HEK293T (cell line): Measurements from ENCODE around the gene ADGRF5.
A peak's percentile ranks its signal among the peaks of the same experiment; 100 is the strongest.

Experiments
- CTCF ChIA-PET: fragments of 350-600 bp; formaldehyde crosslinking; extraction: SDS; loops from one replicate; lab custom pipeline; 2021; ENCODE audit warnings: antibody characterized with exemption, inconsistent platforms; lab: Yijun Ruan, JAX
- POLR2A ChIA-PET: fragments of 350-600 bp; formaldehyde crosslinking; extraction: SDS; loops from one replicate; lab custom pipeline; 2020; ENCODE audit warnings: antibody characterized with exemption, inconsistent platforms; lab: Yijun Ruan, JAX
- DNase-seq: peaks from one replicate; pipeline ENCODE4 v3.0.0; 2012; ENCODE audit warnings: mixed read lengths; ENCODE audit errors: extremely low spot score
- ARNT ChIP-seq: fragments of 450-650 bp; IDR thresholded peaks from 2 replicates; pipeline ENCODE4 v1.6.1; 2017; ENCODE audit warnings: mild to moderate bottlenecking
- BHLHE40 ChIP-seq: fragments of 450-650 bp; IDR thresholded peaks from 2 replicates; pipeline ENCODE4 v1.6.1; 2016; ENCODE audit warnings: mild to moderate bottlenecking, moderate library complexity, borderline replicate concordance
- CTBP1 ChIP-seq: fragments of 450-650 bp; IDR thresholded peaks from 2 replicates; pipeline ENCODE4 v1.6.1; 2016; ENCODE audit warnings: borderline replicate concordance
- ELF4 ChIP-seq: fragments of 450-650 bp; IDR thresholded peaks from 2 replicates; pipeline ENCODE4 v1.6.1; 2017; ENCODE audit warnings: antibody characterized with exemption
- FOXA1 ChIP-seq: fragments of 450-650 bp; IDR thresholded peaks from 2 replicates; pipeline ENCODE4 v1.6.1; 2016; ENCODE audit warnings: mild to moderate bottlenecking
- FOXK2 ChIP-seq: fragments of 450-650 bp; IDR thresholded peaks from 2 replicates; pipeline ENCODE4 v1.6.1; 2016; ENCODE audit warnings: mild to moderate bottlenecking
- FOXM1 ChIP-seq: fragments of 450-650 bp; IDR thresholded peaks from 2 replicates; pipeline ENCODE4 v1.6.1; 2017; ENCODE audit warnings: mild to moderate bottlenecking, borderline replicate concordance
- HDGF ChIP-seq: fragments of 450-650 bp; IDR thresholded peaks from 2 replicates; pipeline ENCODE4 v1.6.1; 2017; ENCODE audit warnings: antibody characterized with exemption, borderline replicate concordance
- L3MBTL2 ChIP-seq: fragments of 450-650 bp; conservative IDR thresholded peaks from 2 replicates; pipeline ENCODE4 v1.6.1; 2016; ENCODE audit warnings: mild to moderate bottlenecking
- LEF1 ChIP-seq: fragments of 450-650 bp; IDR thresholded peaks from 2 replicates; pipeline ENCODE4 v1.6.1; 2017; ENCODE audit warnings: mild to moderate bottlenecking, borderline replicate concordance
- NFRKB ChIP-seq: fragments of 450-650 bp; IDR thresholded peaks from 2 replicates; pipeline ENCODE4 v1.6.1; 2016; ENCODE audit warnings: mild to moderate bottlenecking, moderate library complexity
- SP1 ChIP-seq: fragments of 450-650 bp; IDR thresholded peaks from 2 replicates; pipeline ENCODE4 v1.6.1; 2017
- SUZ12 ChIP-seq: fragments of 450-650 bp; IDR thresholded peaks from 2 replicates; pipeline ENCODE4 v1.6.1; 2016; ENCODE audit warnings: mild to moderate bottlenecking
- TARDBP ChIP-seq: fragments of 450-650 bp; IDR thresholded peaks from 2 replicates; pipeline ENCODE4 v1.6.1; 2016
- ZNF384 ChIP-seq: fragments of 450-650 bp; IDR thresholded peaks from 2 replicates; pipeline ENCODE4 v1.6.1; 2016
- TF ChIP-seq, protein P1 (sequence below): fragments of 450-650 bp; IDR thresholded peaks from 2 replicates; pipeline ENCODE4 v1.6.1; 2016

Gene ADGRF5

DNA sequence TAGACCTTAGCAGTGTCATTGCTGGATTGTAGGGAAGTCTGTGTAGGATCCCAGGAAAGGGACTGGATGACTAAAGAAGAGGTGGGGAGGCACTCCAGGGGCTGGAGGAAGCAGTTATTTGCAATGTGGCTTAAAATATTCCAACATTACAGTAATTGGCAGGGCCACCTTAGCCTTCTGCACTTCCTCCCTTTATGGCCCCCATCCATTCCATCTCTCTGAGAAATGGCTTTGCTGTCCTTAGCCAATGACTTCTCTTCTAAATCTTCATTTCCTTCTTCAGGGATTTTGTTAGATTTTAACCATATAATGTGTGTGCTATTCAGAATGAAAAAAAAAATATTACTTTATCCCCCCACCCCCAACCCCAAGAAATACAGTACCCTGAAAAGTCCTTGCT is 6.4 kb downstream of the ADGRF5 start:
- CTCF ChIA-PET: no interaction called here
- POLR2A ChIA-PET: no interaction called here
- no peak for DNase-seq
- TF ChIP-seq L3MBTL2 (no peak), BHLHE40 (no peak), FOXA1 (no peak), TARDBP (no peak), FOXK2 (no peak), FOXM1 (no peak), HDGF (no peak), LEF1 (no peak), ELF4 (no peak), ZNF384 (no peak), ARNT (no peak), CTBP1 (no peak)
- TF ChIP-seq, protein P1, sequence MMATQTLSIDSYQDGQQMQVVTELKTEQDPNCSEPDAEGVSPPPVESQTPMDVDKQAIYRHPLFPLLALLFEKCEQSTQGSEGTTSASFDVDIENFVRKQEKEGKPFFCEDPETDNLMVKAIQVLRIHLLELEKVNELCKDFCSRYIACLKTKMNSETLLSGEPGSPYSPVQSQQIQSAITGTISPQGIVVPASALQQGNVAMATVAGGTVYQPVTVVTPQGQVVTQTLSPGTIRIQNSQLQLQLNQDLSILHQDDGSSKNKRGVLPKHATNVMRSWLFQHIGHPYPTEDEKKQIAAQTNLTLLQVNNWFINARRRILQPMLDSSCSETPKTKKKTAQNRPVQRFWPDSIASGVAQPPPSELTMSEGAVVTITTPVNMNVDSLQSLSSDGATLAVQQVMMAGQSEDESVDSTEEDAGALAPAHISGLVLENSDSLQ: no peak

DNA sequence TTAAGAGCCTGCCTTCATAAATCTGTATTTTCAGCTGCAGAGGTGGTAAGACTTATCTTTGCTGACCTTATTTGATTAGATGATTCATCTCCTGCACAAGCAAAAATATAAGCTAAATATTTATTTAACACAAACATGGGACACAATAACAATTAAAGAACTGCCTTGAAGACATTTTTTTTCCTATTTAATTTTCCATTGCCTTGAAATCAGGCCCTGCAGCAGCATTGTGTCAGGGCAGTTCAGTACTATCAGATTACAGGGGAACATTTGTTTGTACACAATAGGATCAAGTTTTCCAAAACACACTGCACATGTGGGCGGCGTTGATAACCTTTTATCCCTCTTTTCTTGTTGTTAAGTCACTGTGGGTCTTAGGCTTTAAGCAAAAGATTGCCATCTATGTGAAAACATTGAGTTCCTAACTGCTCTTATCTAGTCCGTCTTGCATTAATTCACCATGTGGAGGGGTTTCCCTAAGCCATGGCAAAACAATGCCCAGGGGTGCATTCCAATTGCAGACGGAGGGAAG is 7.4 kb downstream of the ADGRF5 start:
- no peak for DNase-seq
- TF ChIP-seq L3MBTL2 (no peak), NFRKB (no peak), ZNF384 (no peak), FOXM1 (no peak), FOXA1 (no peak)
- TF ChIP-seq, protein P1: no peak
- POLR2A ChIA-PET: no interaction called here
- CTCF ChIA-PET: no interaction called here

DNA sequence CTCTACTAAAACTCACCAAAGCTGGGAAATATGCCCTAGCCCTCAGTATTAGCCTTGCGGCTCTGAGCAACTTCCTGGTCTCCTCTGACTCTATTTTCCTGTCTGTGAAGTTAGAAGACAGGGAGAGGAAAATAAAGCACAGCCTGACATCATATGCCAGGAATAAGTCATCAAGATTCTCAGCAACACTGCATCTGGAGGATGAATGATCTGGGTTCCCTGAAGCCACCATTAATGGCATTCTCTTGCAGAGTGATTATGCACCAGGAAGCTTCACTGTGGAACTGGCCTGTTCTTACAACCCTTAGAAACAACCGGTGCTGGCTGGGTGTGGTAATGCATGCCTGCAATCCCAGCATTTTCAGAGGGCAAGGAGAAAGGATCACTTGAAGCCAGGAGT is 12.4 kb downstream of the ADGRF5 start:
- no peak for DNase-seq
- ChIA-PET POLR2A (no interaction called here), CTCF (interaction anchor here (0.5 kb wide), 1 partner anchor 31 kb away, joined by 3 read pairs; no protein-coding TSS in a partner anchor)
- TF ChIP-seq ELF4 (no peak), FOXA1 (no peak), SUZ12 (no peak), LEF1 (no peak), FOXM1 (no peak), ZNF384 (no peak), SP1 (no peak), CTBP1 (no peak), BHLHE40 (no peak), NFRKB (no peak), TARDBP (no peak), ARNT (no peak), FOXK2 (no peak), L3MBTL2 (no peak), HDGF (no peak)
- TF ChIP-seq, protein P1: no peak

DNA sequence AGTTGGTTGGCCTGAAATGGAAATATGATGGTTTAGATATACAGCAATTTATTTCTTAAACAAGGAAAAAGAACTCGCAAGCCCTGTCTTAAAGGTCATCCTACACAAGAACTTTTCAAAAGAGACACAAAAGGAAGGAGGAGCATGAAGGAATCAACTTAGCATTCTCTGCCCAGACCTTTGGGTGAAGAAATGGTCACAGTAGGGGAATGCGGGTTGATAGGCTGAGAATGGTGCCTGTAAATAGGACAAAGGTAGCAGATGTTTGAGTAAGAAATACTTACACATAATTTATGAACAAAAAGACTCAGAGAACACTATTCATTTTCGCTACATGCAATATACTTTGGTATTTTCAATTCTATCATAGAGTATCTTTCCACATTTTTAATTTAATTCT is 15.0 kb downstream of the ADGRF5 start:
- POLR2A ChIA-PET: no interaction called here
- DNase-seq: no peak
- CTCF ChIA-PET: no interaction called here

DNA sequence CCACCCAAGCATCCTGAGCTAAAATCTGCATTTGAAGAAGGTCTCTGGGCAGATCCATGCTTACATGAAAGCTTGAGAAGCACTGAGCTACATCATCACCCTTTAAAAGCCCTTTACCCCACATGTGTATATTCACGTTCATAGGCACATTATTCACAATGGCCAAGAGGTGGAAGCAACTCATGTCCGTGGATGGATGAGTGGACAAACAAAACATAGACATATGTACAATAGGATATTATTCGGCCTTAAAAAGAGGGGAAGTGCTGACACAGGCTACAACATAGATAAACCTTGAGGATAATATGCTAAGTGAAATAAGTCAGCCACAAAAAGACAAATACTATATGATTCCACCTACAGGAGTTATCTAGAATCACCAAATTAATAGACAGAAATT is 17.6 kb downstream of the ADGRF5 start:
- DNase-seq: no peak
- ChIA-PET CTCF (no interaction called here), POLR2A (no interaction called here)
- TF ChIP-seq SP1: no peak
- no peak for TF ChIP-seq NFRKB
- no peak for TF ChIP-seq BHLHE40
- TF ChIP-seq CTBP1: no peak

More for the DNA sequence above, 15.0 kb downstream of the ADGRF5 start:
- TF ChIP-seq CTBP1 (no peak), ARNT (no peak), FOXK2 (no peak), L3MBTL2 (no peak), FOXA1 (no peak), TARDBP (no peak), FOXM1 (no peak), HDGF (no peak), BHLHE40 (no peak), ELF4 (no peak), LEF1 (no peak), ZNF384 (no peak), SP1 (no peak), SUZ12 (no peak), NFRKB (no peak)
- TF ChIP-seq, protein P1: no peak

DNA sequence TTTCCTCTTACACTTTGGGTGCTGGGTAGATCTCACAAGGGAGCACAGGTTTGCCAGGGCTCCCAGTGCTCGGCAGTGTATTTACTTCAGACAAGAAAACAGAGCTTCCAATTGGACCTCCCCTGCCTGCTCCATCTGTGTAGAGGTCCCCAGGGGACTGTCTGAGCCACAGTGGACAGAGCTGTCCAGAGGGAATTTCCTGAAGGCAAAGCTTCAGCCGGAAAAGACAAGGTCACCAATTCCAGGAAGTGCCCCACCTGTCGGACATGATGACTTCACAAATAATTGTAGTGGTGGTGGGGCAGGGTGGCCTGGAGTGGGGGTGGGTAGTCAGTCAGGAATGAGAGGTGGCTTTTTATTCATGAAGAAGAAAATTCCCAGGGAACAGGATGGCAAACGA is 18.6 kb downstream of the ADGRF5 start:
- no peak for TF ChIP-seq FOXA1
- TF ChIP-seq HDGF: no peak
- TF ChIP-seq FOXK2: no peak
- TF ChIP-seq ZNF384: no peak
- TF ChIP-seq FOXM1: no peak
- no peak for TF ChIP-seq ELF4
- no peak for TF ChIP-seq SUZ12
- no peak for TF ChIP-seq LEF1
- no peak for TF ChIP-seq SP1
- TF ChIP-seq TARDBP: no peak
- CTCF ChIA-PET: no interaction called here
- DNase-seq: peak; percentile 12
- POLR2A ChIA-PET: no interaction called here
